ENCODE data around the gene RAD51B. TPM values are rescaled to one million over a fixed set of nuclear protein-coding genes. Genes with fewer than 3 reads are reported as not detected.

Gene RAD51B
- total RNA-seq, 1 experiment from 2014 or later, result 8.5 TPM

DNA sequence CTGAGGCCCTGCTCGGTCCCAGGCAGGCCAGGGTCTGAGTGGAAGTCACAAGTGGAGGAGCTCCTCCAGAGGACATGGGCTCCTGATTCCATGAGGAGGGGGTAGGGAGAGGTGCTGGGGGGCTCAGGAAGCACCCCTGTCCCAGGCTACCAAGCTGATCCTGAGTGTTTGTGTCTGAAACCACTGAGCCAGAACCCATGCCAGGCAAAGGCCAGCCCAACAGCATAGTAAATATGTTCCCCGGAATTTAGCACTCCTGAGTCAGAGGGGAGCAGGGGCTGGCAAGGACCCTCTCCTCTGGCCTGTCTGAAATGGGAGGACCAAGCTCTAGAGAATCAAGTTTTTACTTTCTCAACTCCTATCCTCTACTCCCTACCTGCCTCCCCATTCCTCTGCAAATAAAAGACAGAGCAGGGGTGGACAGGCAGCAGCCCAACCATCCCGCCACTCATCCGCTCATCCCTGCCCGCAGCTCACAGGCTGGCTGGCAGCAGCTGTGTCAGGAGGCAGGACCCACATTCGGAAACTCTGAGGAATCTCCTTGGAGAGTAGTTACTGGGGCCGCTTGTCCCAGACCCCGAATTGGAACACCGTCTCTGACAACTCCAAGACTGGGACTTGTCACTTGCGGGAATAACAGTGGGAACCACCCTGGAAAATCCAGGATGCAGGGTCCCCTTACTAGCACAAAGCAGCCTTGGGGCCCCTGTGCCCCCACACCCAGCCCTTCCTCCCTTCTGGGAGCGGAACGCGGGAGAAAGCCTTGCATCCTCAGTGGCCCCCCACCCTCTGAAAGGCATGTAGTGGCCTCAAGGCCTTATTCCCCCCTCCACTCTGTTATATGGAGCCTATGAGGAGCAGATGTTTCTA, 870.7 kb downstream of the RAD51B start:
- DNase-seq (ENCODE audit: low read depth, low spot score) (no peak), ATAC-seq (no peak)
- TF ChIP-seq SIN3A (IDR thresholded peaks at IDR 0.05; ENCODE audit: borderline replicate concordance, insufficient read depth, low read depth, low read length) (no peak), POLR2AphosphoS5 (IDR thresholded peaks at IDR 0.05; ENCODE audit: low read depth, low read length) (no peak), TCF7L2 (IDR thresholded peaks at IDR 0.05; ENCODE audit: low read depth, low read length) (no peak)
- TF ChIP-seq, protein P1, sequence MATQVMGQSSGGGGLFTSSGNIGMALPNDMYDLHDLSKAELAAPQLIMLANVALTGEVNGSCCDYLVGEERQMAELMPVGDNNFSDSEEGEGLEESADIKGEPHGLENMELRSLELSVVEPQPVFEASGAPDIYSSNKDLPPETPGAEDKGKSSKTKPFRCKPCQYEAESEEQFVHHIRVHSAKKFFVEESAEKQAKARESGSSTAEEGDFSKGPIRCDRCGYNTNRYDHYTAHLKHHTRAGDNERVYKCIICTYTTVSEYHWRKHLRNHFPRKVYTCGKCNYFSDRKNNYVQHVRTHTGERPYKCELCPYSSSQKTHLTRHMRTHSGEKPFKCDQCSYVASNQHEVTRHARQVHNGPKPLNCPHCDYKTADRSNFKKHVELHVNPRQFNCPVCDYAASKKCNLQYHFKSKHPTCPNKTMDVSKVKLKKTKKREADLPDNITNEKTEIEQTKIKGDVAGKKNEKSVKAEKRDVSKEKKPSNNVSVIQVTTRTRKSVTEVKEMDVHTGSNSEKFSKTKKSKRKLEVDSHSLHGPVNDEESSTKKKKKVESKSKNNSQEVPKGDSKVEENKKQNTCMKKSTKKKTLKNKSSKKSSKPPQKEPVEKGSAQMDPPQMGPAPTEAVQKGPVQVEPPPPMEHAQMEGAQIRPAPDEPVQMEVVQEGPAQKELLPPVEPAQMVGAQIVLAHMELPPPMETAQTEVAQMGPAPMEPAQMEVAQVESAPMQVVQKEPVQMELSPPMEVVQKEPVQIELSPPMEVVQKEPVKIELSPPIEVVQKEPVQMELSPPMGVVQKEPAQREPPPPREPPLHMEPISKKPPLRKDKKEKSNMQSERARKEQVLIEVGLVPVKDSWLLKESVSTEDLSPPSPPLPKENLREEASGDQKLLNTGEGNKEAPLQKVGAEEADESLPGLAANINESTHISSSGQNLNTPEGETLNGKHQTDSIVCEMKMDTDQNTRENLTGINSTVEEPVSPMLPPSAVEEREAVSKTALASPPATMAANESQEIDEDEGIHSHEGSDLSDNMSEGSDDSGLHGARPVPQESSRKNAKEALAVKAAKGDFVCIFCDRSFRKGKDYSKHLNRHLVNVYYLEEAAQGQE (IDR thresholded peaks at IDR 0.05; ENCODE audit: insufficient read depth in 1 of 2, low read depth in 2 of 2, low read length in 1 of 2), result no peak
- in situ Hi-C loops (cut with HindIII; ENCODE audit: low pct_unique_long_range_greater_than_20kb, low sequenced_read_pairs) (no loop called here), intact Hi-C loops (cut with micrococcal nuclease; ENCODE audit: unreplicated experiment) (no loop called here)
- H3K27ac ChIP-seq (ENCODE audit: low read length), result no peak overlapping the region
- CTCF ChIA-PET, result no interaction called here
- POLR2A ChIA-PET, result no interaction called here
- H3K9me3 ChIP-seq (ENCODE audit: control insufficient read depth, insufficient read depth, low read depth, low read length), result no peaks in the 10 kb centered on the region
- H3K4me1 ChIP-seq (ENCODE audit: control insufficient read depth, insufficient read depth, low read length), result no peaks in the 10 kb centered on the region
- H3K4me3 ChIP-seq (ENCODE audit: low read depth in 2 of 2, low read length in 2 of 2), result no peak overlapping the region
- no TSS peak for BruUV-seq (replicated peaks)
- no peaks in the 10 kb centered on the region for H3K27me3 ChIP-seq (ENCODE audit: control insufficient read depth, insufficient read depth, low read length)
- no peaks in the 10 kb centered on the region for H3K36me3 ChIP-seq (ENCODE audit: control insufficient read depth, insufficient read depth, low read length)

DNA sequence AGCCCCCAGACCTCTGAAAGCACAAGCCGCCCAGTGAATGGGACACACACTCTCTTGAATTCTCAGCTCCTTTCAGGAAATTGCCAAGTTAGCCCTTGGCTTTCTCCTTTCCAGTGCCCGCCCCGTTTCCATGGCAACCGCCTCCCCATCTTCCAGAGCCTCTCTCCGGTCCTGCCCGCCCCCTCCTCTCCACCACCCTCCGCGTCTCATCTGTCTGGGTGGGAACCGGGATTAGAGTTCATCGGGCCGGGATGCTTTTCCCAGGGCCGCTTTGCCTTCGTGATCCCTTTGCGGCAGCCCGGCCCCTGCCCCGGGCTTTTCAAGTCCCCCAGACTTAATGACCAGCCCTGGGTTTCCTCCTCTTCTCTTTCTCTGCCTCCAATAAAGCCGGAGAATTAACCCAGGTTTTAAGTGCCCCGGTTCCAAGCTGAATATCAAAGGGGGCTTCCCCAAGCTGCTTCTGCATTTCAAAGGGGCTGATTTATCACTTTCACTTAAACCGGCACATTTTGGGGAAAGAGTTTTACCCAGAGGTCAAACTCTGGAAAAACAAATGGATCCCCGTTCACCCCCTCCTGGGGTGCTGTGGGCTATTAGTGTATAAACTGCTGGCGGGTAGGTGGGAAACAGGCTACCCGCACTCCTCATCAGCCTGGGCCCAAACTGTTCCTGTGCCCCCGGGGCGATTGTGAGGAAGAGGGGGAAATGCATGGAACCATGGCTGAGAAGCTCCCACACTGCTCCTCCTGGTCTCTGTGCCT, 871.6 kb downstream of the RAD51B start:
- Histone ChIP-seq H3K27ac (ENCODE audit: low read length) (no peak overlapping the region), H3K27me3 (ENCODE audit: control insufficient read depth, insufficient read depth, low read length) (no peaks in the 10 kb centered on the region), H3K9me3 (ENCODE audit: control insufficient read depth, insufficient read depth, low read depth, low read length) (no peaks in the 10 kb centered on the region), H3K4me3 (ENCODE audit: low read depth in 2 of 2, low read length in 2 of 2) (no peak overlapping the region), H3K4me1 (ENCODE audit: control insufficient read depth, insufficient read depth, low read length) (no peaks in the 10 kb centered on the region), H3K36me3 (ENCODE audit: control insufficient read depth, insufficient read depth, low read length) (no peaks in the 10 kb centered on the region)
- in situ Hi-C loops (cut with HindIII; ENCODE audit: low pct_unique_long_range_greater_than_20kb, low sequenced_read_pairs) (no loop called here), intact Hi-C loops (cut with micrococcal nuclease; ENCODE audit: unreplicated experiment) (no loop called here)
- ATAC-seq (no peak), DNase-seq (ENCODE audit: low read depth, low spot score) (no peak)
- TF ChIP-seq SIN3A (IDR thresholded peaks at IDR 0.05; ENCODE audit: borderline replicate concordance, insufficient read depth, low read depth, low read length), result no peak
- TF ChIP-seq, protein P1 (IDR thresholded peaks at IDR 0.05; ENCODE audit: insufficient read depth in 1 of 2, low read depth in 2 of 2, low read length in 1 of 2), result no peak
- TF ChIP-seq, protein P2, sequence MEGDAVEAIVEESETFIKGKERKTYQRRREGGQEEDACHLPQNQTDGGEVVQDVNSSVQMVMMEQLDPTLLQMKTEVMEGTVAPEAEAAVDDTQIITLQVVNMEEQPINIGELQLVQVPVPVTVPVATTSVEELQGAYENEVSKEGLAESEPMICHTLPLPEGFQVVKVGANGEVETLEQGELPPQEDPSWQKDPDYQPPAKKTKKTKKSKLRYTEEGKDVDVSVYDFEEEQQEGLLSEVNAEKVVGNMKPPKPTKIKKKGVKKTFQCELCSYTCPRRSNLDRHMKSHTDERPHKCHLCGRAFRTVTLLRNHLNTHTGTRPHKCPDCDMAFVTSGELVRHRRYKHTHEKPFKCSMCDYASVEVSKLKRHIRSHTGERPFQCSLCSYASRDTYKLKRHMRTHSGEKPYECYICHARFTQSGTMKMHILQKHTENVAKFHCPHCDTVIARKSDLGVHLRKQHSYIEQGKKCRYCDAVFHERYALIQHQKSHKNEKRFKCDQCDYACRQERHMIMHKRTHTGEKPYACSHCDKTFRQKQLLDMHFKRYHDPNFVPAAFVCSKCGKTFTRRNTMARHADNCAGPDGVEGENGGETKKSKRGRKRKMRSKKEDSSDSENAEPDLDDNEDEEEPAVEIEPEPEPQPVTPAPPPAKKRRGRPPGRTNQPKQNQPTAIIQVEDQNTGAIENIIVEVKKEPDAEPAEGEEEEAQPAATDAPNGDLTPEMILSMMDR (IDR thresholded peaks at IDR 0.05), result no peak
- ChIA-PET POLR2A (interaction anchor here (0.5 kb wide), 1 partner anchor 109 kb away, joined by 4 read pairs; no protein-coding TSS in a partner anchor), CTCF (no interaction called here)
- BruUV-seq (replicated peaks), result no TSS peak
